Epithelial cell of prostate (primary cell): ENCODE data around the gene MXRA7.
"Not testable (repeated sequence)": the region's sequence is repeated elsewhere in the genome, so short reads cannot be mapped to it uniquely, and the experiment has no call there.

Experiments used
- DNase-seq: peaks from one replicate; pipeline ENCODE4 v3.0.0-alpha.2; 2011; ENCODE audit warnings: low read depth, low spot score
- H3K27ac ChIP-seq: fragments of 450-650 bp; 2 replicates; pipeline ENCODE4 v1.5.1; 2017; ENCODE audit warnings: mild to moderate bottlenecking

The MXRA7 gene

GRCh38 chr17:76720211-76720610, 9.4 kb upstream of the MXRA7 start:
- H3K27ac ChIP-seq: no peak overlapping the region
- DNase-seq: no peak

- no peak overlapping the region for H3K27ac ChIP-seq
- no peak for DNase-seq
These were observed 7.8 kb upstream of the MXRA7 start for GRCh38 chr17:76718516-76718915.

- peak overlapping the region; percentile 72 for H3K27ac ChIP-seq
- DNase-seq: no peak
These were observed 6.1 kb upstream of the MXRA7 start for GRCh38 chr17:76716839-76717215.

GRCh38 chr17:76716146-76716838, 5.5 kb upstream of the MXRA7 start:
- H3K27ac ChIP-seq: peak overlapping the region; percentile 72
- no peak for DNase-seq

- DNase-seq: no peak
- H3K27ac ChIP-seq: peak overlapping the region; percentile 72
These were observed 4.7 kb upstream of the MXRA7 start for GRCh38 chr17:76715496-76715830.

GRCh38 chr17:76714822-76715495, 4.2 kb upstream of the MXRA7 start:
- H3K27ac ChIP-seq: peak overlapping the region; percentile 72
- DNase-seq: no peak

GRCh38 chr17:76714336-76714735, 3.6 kb upstream of the MXRA7 start:
- no peak overlapping the region for H3K27ac ChIP-seq
- DNase-seq: no peak

- H3K27ac ChIP-seq: no peak overlapping the region
- DNase-seq: no peak
These were observed 3.0 kb upstream of the MXRA7 start for GRCh38 chr17:76713765-76714164.

GRCh38 chr17:76712321-76712720, 1.6 kb upstream of the MXRA7 start:
- DNase-seq, H3K27ac ChIP-seq: not testable (repeated sequence)

- DNase-seq: not testable (repeated sequence)
- H3K27ac ChIP-seq: peak overlapping the region; percentile 64
These were observed 558 bp downstream of the MXRA7 start for GRCh38 chr17:76709951-76710862.

GRCh38 chr17:76709077-76709950, 1.5 kb downstream of the MXRA7 start:
- DNase-seq: no peak
- peak overlapping the region; percentile 64 for H3K27ac ChIP-seq

GRCh38 chr17:76707985-76708807, 2.6 kb downstream of the MXRA7 start:
- H3K27ac ChIP-seq: no peak overlapping the region
- DNase-seq: no peak

- H3K27ac ChIP-seq: no peak overlapping the region
- no peak for DNase-seq
These were observed 3.9 kb downstream of the MXRA7 start for GRCh38 chr17:76706817-76707216.

- DNase-seq: no peak
- no peak overlapping the region for H3K27ac ChIP-seq
These were observed 6.0 kb downstream of the MXRA7 start for GRCh38 chr17:76704805-76705204.

GRCh38 chr17:76702941-76703637, 7.7 kb downstream of the MXRA7 start:
- DNase-seq: no peak
- no peak overlapping the region for H3K27ac ChIP-seq

GRCh38 chr17:76702076-76702475, 8.7 kb downstream of the MXRA7 start:
- no peak overlapping the region for H3K27ac ChIP-seq
- DNase-seq: no peak

GRCh38 chr17:76701471-76701967, 9.2 kb downstream of the MXRA7 start:
- H3K27ac ChIP-seq: peak overlapping the region; percentile 75
- no peak for DNase-seq

- H3K27ac ChIP-seq: peak overlapping the region; percentile 75
- no peak for DNase-seq
These were observed 9.9 kb downstream of the MXRA7 start for GRCh38 chr17:76700617-76701470.
